Sigmoid colon (tissue), 4 donors: ENCODE results near the gene NOXRED1.

Source experiments
- EP300 ChIP-seq, 4 donors: sonication (generic); formaldehyde crosslinking; IDR thresholded peaks; one replicate each; pipeline ENCODE4 v1.6.1; 2017; ENCODE audit warnings: antibody characterized with exemption in 4 of 4
- POLR2A ChIP-seq, 2 donors: fragments of 450-650 bp; IDR thresholded peaks; one replicate each; pipeline ENCODE4 v1.6.1; 2016; ENCODE audit warnings: antibody characterized with exemption in 2 of 2, mild to moderate bottlenecking in 2 of 2, moderate library complexity in 2 of 2
- POLR2AphosphoS5 ChIP-seq, 4 donors: sonication (generic); formaldehyde crosslinking; IDR thresholded peaks; one replicate each; pipeline ENCODE4 v1.6.1; 2017; ENCODE audit warnings: antibody characterized with exemption in 4 of 4
- TF ChIP-seq, protein P1 (sequence below), 4 experiments: fragments of 450-650 bp in 3 of 4; fragments of 200-600 bp in 1 of 4; IDR thresholded peaks; one replicate each; pipeline ENCODE4 v1.5.1; 2016 to 2019; ENCODE audit warnings: antibody characterized with exemption in 4 of 4, mild to moderate bottlenecking in 3 of 4, moderate library complexity in 2 of 4

DNA sequence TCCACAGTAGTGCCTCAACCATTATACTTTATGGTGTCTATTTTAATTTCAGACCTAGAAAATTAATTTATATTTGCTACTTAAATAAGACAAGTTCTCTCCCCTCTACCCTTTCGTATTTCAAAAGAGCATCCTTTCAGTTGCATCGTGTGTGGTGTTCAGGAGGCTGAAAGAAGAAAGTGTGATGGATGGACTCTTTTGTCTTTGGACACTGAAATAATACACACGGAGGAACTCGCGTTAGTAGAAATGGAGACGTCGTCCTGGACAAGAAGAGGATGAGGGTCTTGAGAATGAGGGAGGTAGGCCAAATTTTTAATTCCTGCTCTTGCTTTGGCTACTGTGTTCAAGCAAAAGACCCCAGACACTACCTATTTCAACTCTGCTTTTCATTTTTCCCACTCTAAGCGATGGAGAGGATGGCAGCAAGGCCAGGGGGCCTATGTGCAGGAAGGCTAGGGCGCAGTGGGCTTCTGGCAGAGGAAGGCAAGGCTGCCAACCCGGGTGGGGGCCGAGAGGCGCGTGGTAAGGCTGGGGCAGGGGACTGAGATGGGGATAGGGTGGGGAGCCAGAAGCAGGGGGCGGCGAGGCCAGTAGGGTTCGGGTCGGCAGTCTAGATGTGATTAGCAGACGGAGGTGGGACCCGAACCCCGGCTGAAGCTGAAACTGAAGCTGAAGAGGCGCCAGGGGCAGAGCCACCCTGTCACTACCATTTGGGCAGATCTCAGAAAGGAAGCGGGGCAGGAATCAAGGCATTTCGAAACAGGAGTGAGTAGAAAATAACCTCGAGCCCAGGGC lies 47.2 kb downstream of the NOXRED1 start:
- TF ChIP-seq, protein P1, sequence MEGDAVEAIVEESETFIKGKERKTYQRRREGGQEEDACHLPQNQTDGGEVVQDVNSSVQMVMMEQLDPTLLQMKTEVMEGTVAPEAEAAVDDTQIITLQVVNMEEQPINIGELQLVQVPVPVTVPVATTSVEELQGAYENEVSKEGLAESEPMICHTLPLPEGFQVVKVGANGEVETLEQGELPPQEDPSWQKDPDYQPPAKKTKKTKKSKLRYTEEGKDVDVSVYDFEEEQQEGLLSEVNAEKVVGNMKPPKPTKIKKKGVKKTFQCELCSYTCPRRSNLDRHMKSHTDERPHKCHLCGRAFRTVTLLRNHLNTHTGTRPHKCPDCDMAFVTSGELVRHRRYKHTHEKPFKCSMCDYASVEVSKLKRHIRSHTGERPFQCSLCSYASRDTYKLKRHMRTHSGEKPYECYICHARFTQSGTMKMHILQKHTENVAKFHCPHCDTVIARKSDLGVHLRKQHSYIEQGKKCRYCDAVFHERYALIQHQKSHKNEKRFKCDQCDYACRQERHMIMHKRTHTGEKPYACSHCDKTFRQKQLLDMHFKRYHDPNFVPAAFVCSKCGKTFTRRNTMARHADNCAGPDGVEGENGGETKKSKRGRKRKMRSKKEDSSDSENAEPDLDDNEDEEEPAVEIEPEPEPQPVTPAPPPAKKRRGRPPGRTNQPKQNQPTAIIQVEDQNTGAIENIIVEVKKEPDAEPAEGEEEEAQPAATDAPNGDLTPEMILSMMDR (IDR thresholded peaks at IDR 0.05), result no peak
- TF ChIP-seq POLR2A (IDR thresholded peaks at IDR 0.05) (no peak), POLR2AphosphoS5 (IDR thresholded peaks at IDR 0.05) (no peak), EP300 (IDR thresholded peaks at IDR 0.05) (no peak)
